ENCODE results near the gene PACRG. TPM values are rescaled to one million over a fixed set of nuclear protein-coding genes. Genes with fewer than 3 reads are reported as not detected.

The PACRG gene
- total and polyA plus RNA-seq, 9 donors: 2.5 to 33.1 (median 3.8) TPM

- TF ChIP-seq POLR2A (IDR thresholded peaks at IDR 0.05) (no peak), EP300 (IDR thresholded peaks at IDR 0.05) (no peak), CTCF (IDR thresholded peaks at IDR 0.05) (no peak)
- intact Hi-C loops (cut with DNase I): no loop called here
- Histone ChIP-seq H3K36me3 (no peaks in the 10 kb centered on the region), H3K4me3 (no peak overlapping the region), H3K9me3 (no peaks in the 10 kb centered on the region), H3K27ac (no peak overlapping the region), H3K27me3 (no peaks in the 10 kb centered on the region), H3K4me1 (ENCODE audit: insufficient read depth) (no peaks in the 10 kb centered on the region)
- DNase-seq: peak in 2 of 5 donors; percentile 20 to 40
- WGBS, 3 donors: 51 to 56% (median 55%) methylated on average over 17 of the region's 17 CpGs
These were observed 453.2 kb downstream of the PACRG start for GRCh38 chr6:163180874-163181541.

- WGBS, 3 donors: 86 to 92% (median 89%) methylated on average over 16 of the region's 16 CpGs
- intact Hi-C loops (cut with DNase I): no loop called here
These were observed 453.9 kb downstream of the PACRG start for GRCh38 chr6:163181666-163182180.

GRCh38 chr6:163182696-163183095 is 454.9 kb downstream of the PACRG start:
- Histone ChIP-seq H3K36me3 (no peaks in the 10 kb centered on the region), H3K4me1 (ENCODE audit: insufficient read depth) (no peaks in the 10 kb centered on the region), H3K27me3 (no peaks in the 10 kb centered on the region), H3K4me3 (no peak overlapping the region), H3K27ac (no peak overlapping the region), H3K9me3 (no peaks in the 10 kb centered on the region)
- 93 to 96% (median 94%) methylated on average over 7 of the region's 7 CpGs for WGBS, 3 donors
- DNase-seq: no peak
- intact Hi-C loops (cut with DNase I): no loop called here
- TF ChIP-seq EP300 (IDR thresholded peaks at IDR 0.05): no peak
- TF ChIP-seq POLR2A (IDR thresholded peaks at IDR 0.05): no peak
- TF ChIP-seq CTCF (IDR thresholded peaks at IDR 0.05): no peak

More at GRCh38 chr6:163181666-163182180, 453.9 kb downstream of the PACRG start:
- Histone ChIP-seq H3K27me3 (no peaks in the 10 kb centered on the region), H3K4me3 (no peak overlapping the region), H3K27ac (no peak overlapping the region), H3K9me3 (no peaks in the 10 kb centered on the region), H3K4me1 (ENCODE audit: insufficient read depth) (no peaks in the 10 kb centered on the region), H3K36me3 (no peaks in the 10 kb centered on the region)
- no peak for DNase-seq
- no peak for TF ChIP-seq CTCF (IDR thresholded peaks at IDR 0.05)
- no peak for TF ChIP-seq POLR2A (IDR thresholded peaks at IDR 0.05)
- TF ChIP-seq EP300 (IDR thresholded peaks at IDR 0.05): no peak

- TF ChIP-seq POLR2A (IDR thresholded peaks at IDR 0.05) (no peak), CTCF (IDR thresholded peaks at IDR 0.05) (no peak), EP300 (IDR thresholded peaks at IDR 0.05) (no peak)
- Histone ChIP-seq H3K27ac (no peak overlapping the region), H3K27me3 (no peaks in the 10 kb centered on the region), H3K4me3 (no peak overlapping the region), H3K4me1 (ENCODE audit: insufficient read depth) (no peaks in the 10 kb centered on the region), H3K9me3 (no peaks in the 10 kb centered on the region), H3K36me3 (no peaks in the 10 kb centered on the region)
- WGBS, 3 donors: 23 to 28% (median 24%) methylated on average over 3 of the region's 3 CpGs
- intact Hi-C loops (cut with DNase I): no loop called here
- no peak for DNase-seq
These were observed 456.0 kb downstream of the PACRG start for GRCh38 chr6:163183806-163184205.

All from ovary (tissue), 9 donors.